Lower leg skin (tissue), 4 donors: Measurements from ENCODE around the gene GNS. TPM values are rescaled to one million over a fixed set of nuclear protein-coding genes. Genes with fewer than 3 reads are reported as not detected.
"Not testable (repeated sequence)": the region's sequence is repeated elsewhere in the genome, so short reads cannot be mapped to it uniquely, and the experiment has no call there.

Source experiments
- DNase-seq, 2 donors: peaks; one replicate each; pipeline ENCODE4 v3.0.0-alpha.2; 2019; ENCODE audit warnings: low spot score in 2 of 2
- H3K4me3 ChIP-seq: fragments of 200-600 bp; sonication (generic); 2 replicates; pipeline ENCODE4 v1.5.1; 2017; ENCODE audit warnings: mild to moderate bottlenecking, low read depth; ENCODE audit not compliant: poor library complexity, severe bottlenecking
- POLR2A ChIP-seq, 2 donors: fragments of 450-650 bp; IDR thresholded peaks; one replicate each; pipeline ENCODE4 v1.6.1; 2016 to 2017; ENCODE audit warnings: antibody characterized with exemption in 2 of 2, mild to moderate bottlenecking in 1 of 2, moderate library complexity in 1 of 2
- WGBS, 2 donors: methylation state at CpG; one replicate each; pipeline ENCODE4 v1.1.5; 2018; 5-methylcytosine and 5-hydroxymethylcytosine counted together
- intact Hi-C: fragments of 100-400 bp; cut with DNase I; formaldehyde crosslinking; loops from one replicate; pipeline ENCODE4 v1.15.0; 2023; ENCODE audit warnings: low total_unique reads
- total RNA-seq, 4 donors: library from RNA; depleted of rRNA; stranded (reverse); fragments of >200 nt; gene quantifications; one replicate each; pipeline ENCODE4 v1.1.0, GENCODE V29; 2016
- TF ChIP-seq, protein P1 (sequence below), 3 donors: fragments of 450-650 bp; IDR thresholded peaks; one replicate each; pipeline ENCODE4 v1.5.1; 2016; ENCODE audit warnings: antibody characterized with exemption in 3 of 3, mild to moderate bottlenecking in 3 of 3, moderate library complexity in 2 of 3

GNS gene
- total RNA-seq, 4 donors from 2014 or later, result 42.6 to 64.1 (median 50.1) TPM

DNA sequence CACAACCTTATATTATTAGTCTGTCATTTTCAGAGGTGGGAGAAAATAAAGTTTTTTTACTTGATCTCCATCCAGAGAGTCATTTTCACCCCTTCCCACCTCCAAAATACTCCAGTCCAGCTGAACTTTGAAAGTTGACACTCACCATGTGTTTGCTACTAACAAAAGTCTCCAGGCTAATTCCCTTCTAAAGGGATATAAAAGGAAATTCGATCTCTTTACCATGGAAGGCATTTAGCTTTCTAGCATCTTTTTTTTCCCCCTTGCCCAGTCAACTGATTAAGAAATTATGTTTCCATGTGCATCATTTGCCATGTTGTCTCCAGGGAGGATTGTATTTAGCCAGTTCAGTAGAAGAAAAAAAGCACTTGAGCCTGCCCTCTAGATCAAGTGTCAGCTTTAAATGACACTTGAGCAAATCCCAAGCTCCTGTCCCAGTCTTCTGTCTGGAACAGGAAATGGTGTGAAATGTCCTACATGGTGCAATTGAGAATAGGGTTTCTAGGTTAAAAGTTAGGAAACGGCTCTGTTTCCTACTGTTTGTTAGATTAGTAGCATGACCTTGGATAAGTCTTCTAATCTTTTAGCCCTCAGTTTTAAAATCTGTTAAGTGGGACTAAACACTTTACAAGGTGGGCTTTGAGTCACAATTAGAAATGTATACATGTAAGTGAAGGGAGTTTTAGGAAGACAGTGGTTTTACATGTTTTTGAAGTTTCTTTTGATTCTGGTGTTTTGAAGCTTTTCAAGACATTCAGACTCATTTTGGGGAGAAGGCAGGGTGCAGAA, 67.2 kb downstream of the GNS start:
- no peak for DNase-seq
- intact Hi-C loops, result no loop called here
- TF ChIP-seq POLR2A (IDR thresholded peaks at IDR 0.05), result no peak
- TF ChIP-seq, protein P1, sequence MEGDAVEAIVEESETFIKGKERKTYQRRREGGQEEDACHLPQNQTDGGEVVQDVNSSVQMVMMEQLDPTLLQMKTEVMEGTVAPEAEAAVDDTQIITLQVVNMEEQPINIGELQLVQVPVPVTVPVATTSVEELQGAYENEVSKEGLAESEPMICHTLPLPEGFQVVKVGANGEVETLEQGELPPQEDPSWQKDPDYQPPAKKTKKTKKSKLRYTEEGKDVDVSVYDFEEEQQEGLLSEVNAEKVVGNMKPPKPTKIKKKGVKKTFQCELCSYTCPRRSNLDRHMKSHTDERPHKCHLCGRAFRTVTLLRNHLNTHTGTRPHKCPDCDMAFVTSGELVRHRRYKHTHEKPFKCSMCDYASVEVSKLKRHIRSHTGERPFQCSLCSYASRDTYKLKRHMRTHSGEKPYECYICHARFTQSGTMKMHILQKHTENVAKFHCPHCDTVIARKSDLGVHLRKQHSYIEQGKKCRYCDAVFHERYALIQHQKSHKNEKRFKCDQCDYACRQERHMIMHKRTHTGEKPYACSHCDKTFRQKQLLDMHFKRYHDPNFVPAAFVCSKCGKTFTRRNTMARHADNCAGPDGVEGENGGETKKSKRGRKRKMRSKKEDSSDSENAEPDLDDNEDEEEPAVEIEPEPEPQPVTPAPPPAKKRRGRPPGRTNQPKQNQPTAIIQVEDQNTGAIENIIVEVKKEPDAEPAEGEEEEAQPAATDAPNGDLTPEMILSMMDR (IDR thresholded peaks at IDR 0.05), result no peak
- 59 to 65% methylated on average over 2 of the region's 2 CpGs for WGBS, 2 donors
- no peak overlapping the region for H3K4me3 ChIP-seq

DNA sequence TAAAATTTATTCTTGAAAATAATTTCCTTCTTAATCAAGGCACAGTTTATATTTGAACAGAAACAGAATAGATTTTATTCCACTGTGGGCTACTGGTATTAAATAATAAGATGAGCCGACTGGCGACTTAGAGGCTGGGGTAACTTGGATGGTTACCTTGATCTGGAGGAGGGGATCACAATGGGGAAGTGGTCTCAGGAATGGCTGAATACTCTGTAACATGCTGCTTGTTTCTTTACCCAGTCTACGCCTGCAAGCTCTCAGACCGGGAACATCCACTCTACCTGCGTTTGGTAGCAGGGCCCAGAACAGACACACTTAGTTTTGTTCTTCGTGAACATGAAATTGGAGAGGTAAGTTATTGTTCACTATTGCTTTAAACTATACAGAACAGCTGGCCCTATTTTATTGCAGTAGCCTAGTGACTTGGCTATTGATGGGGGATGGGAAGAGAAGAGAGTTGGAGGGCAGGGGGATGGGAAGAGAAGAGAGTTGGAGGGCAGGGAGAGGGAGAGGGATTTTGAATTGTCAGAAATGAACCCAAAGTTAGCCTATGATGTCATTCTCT, 67.9 kb downstream of the GNS start:
- WGBS, 2 donors, result 96 to 98% methylated on average over 6 of the region's 6 CpGs
- TF ChIP-seq, protein P1 (IDR thresholded peaks at IDR 0.05), result no peak
- TF ChIP-seq POLR2A (IDR thresholded peaks at IDR 0.05), result no peak
- DNase-seq, result peak in 1 of 2 donors; percentile 17
- H3K4me3 ChIP-seq, result no peak overlapping the region
- intact Hi-C loops, result no loop called here

DNA sequence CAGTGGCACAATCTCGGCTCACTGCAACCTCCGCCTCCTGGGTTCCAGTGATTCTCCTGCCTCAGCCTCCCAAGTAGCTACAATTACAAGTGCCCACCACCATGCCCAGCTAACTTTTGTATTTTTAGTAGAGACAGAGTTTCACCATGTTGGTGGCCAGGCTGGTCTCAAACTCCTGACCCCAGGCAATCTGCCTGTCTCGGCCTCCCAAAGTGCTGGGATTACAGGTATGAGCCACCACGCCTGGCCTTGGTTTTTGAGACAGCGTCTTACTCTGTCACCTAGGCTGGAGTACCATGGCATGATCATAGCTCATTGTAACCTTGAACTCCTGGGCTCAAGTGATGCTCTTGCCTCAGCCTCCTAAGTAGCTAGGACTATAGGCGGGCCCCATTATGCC, 69.0 kb downstream of the GNS start:
- intact Hi-C loops, H3K4me3 ChIP-seq: not testable (repeated sequence)
- WGBS, 2 donors, result 95 to 99% methylated on average over 6 of the region's 6 CpGs
- peak in 1 of 2 donors; percentile 66 for DNase-seq

DNA sequence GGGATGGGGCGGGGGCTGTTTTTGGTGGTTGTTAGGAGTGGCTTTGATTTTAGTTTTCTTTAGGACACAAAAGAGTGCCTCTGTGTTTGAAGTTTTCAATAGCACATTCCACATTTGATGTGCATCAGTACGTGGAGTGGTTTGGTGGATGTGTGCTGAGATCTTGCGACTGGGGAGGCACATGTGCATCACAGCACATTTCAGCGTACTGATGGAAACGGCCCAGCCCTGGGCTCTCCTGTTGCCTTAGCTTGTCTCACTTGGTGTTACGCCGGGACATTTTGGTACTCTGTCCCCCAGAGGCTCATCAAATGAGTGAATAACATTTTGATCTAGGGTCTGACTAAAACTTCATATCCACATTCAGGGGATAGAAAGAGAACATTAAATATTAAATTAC, 70.5 kb downstream of the GNS start:
- H3K4me3 ChIP-seq, result no peak overlapping the region
- 81 to 91% methylated on average over 7 of the region's 7 CpGs for WGBS, 2 donors
- DNase-seq, result peak in 1 of 2 donors; percentile 31
- no peak for TF ChIP-seq POLR2A (IDR thresholded peaks at IDR 0.05)
- TF ChIP-seq, protein P1 (IDR thresholded peaks at IDR 0.05), result no peak
- intact Hi-C loops, result no loop called here

DNA sequence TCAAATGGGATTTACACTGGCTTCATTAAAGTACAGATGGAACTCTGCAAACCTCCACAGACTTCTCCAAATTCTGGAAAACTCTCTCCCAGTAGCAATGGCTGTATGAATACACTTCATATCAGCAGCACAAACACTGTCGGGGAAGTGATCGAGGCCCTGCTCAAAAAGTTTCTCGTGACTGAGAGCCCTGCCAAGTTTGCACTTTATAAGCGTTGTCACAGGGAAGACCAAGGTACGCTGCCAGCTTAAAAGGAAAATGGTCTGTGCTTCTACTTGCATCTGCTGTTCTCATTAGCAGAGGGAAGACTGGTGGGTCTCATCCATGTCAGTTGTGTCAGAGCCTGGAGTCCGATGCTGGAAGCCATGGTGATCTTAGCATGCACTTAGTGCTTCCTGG, 71.0 kb downstream of the GNS start:
- 53 to 64% methylated on average over 6 of the region's 6 CpGs for WGBS, 2 donors
- H3K4me3 ChIP-seq, result no peak overlapping the region
- TF ChIP-seq POLR2A (IDR thresholded peaks at IDR 0.05), result no peak
- TF ChIP-seq, protein P1 (IDR thresholded peaks at IDR 0.05), result no peak
- intact Hi-C loops, result no loop called here
- DNase-seq, result peak in 1 of 2 donors; percentile 43

DNA sequence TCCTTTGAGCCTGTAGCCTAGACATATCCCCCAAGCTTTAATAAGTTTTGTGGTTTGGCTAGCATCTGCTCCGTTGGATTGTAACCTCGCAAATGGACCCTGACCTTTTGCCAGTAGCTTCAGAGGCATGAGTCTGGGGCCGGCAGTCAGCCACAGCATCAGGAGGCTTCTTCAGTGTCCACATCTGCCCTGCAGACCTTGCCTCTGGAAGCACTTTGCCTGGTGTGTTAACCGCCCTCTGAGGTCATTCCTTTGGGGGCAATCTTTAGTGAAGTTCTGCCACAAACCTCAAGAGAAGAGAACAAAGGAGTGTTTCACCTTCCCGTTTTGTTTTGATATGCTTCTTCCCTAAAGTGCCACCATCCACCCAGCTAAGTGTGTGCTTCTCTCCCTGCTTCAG, 71.4 kb downstream of the GNS start:
- intact Hi-C loops, result no loop called here
- WGBS, 2 donors, result 49 to 54% methylated on average over 5 of the region's 5 CpGs
- no peak for TF ChIP-seq POLR2A (IDR thresholded peaks at IDR 0.05)
- TF ChIP-seq, protein P1 (IDR thresholded peaks at IDR 0.05), result no peak
- DNase-seq, result peak in 1 of 2 donors; percentile 39
- no peak overlapping the region for H3K4me3 ChIP-seq
